GM19043 (cell line): Measurements from ENCODE around the gene STX11.

Experiments used
- ATAC-seq: cut with Tn5 transposase; IDR thresholded peaks from one replicate; pipeline ENCODE4 v1.9.1; 2021; ENCODE audit warnings: low read depth; ENCODE audit not compliant: unreplicated experiment

STX11 gene

GRCh38 chr6:144140867-144141266 is 9.4 kb upstream of the STX11 start:
- peak; percentile 86 for ATAC-seq

GRCh38 chr6:144141470-144141869 is 8.8 kb upstream of the STX11 start:
- no peak for ATAC-seq

GRCh38 chr6:144143106-144143505 is 7.2 kb upstream of the STX11 start:
- ATAC-seq, result no peak

- no peak for ATAC-seq
These were observed 6.4 kb upstream of the STX11 start for GRCh38 chr6:144143878-144144277.

- no peak for ATAC-seq
These were observed 5.3 kb upstream of the STX11 start for GRCh38 chr6:144144996-144145395.

- no peak for ATAC-seq
These were observed 4.8 kb upstream of the STX11 start for GRCh38 chr6:144145541-144145940.

- no peak for ATAC-seq
These were observed 1.4 kb upstream of the STX11 start for GRCh38 chr6:144148886-144149285.

- ATAC-seq, result no peak
These were observed 791 bp upstream of the STX11 start for GRCh38 chr6:144149558-144149893.

GRCh38 chr6:144150710-144151657 is 667 bp downstream of the STX11 start:
- peak; percentile 56 for ATAC-seq

- ATAC-seq, result no peak
These were observed 2.1 kb downstream of the STX11 start for GRCh38 chr6:144152334-144152900.

- no peak for ATAC-seq
These were observed 2.9 kb downstream of the STX11 start for GRCh38 chr6:144153260-144153659.

- ATAC-seq, result no peak
These were observed 3.7 kb downstream of the STX11 start for GRCh38 chr6:144153971-144154370.

- ATAC-seq, result peak; percentile 56
These were observed 5.2 kb downstream of the STX11 start for GRCh38 chr6:144155529-144155928.

GRCh38 chr6:144156338-144156737 is 6.0 kb downstream of the STX11 start:
- no peak for ATAC-seq

- ATAC-seq, result no peak
These were observed 6.7 kb downstream of the STX11 start for GRCh38 chr6:144156991-144157390.

GRCh38 chr6:144158133-144158532 is 7.8 kb downstream of the STX11 start:
- no peak for ATAC-seq

- ATAC-seq, result no peak
These were observed 8.9 kb downstream of the STX11 start for GRCh38 chr6:144159223-144159622.

- ATAC-seq, result no peak
These were observed 9.4 kb downstream of the STX11 start for GRCh38 chr6:144159742-144160141.

GRCh38 chr6:144160431-144161005 is 10.2 kb downstream of the STX11 start:
- ATAC-seq, result no peak

- no peak for ATAC-seq
These were observed 11.7 kb downstream of the STX11 start for GRCh38 chr6:144161975-144162374.

GRCh38 chr6:144162977-144163376 is 12.7 kb downstream of the STX11 start:
- ATAC-seq, result peak; percentile 68

GRCh38 chr6:144165784-144166183 is 15.5 kb downstream of the STX11 start:
- ATAC-seq, result no peak
